ENCODE measurements around the gene FRMD1.

The FRMD1 gene

GRCh38 chr6:168113226-168113625, 34.2 kb upstream of the FRMD1 start:
- no peak overlapping the region for H3K27ac ChIP-seq
- no peak for DNase-seq (ENCODE audit: low read depth, low spot score)

GRCh38 chr6:168111911-168112310, 32.9 kb upstream of the FRMD1 start:
- no peak for DNase-seq (ENCODE audit: low read depth, low spot score)
- no peak overlapping the region for H3K27ac ChIP-seq

GRCh38 chr6:168110437-168110836, 31.4 kb upstream of the FRMD1 start:
- no peak for DNase-seq (ENCODE audit: low read depth, low spot score)
- no peak overlapping the region for H3K27ac ChIP-seq

DNA sequence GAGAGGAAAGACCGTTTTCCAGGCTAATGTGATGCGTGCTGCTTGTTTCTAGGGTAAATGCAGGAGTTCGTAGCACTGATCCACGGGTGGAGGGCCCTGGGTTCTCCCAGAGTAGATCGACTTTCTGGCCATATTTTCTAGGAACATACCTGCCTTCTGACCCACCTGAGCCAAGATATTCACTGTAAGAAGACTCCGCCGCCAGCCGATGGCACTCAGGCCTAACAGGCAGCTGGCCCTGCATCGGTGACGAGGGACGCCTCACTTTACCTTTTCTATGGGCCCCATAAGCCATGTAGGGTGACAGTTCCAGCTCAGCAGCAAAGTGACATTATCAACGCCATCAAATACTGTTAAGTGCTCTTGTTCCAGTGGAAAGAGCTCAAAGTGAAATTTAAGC, 30.2 kb upstream of the FRMD1 start:
- H3K27ac ChIP-seq, result no peak overlapping the region
- no peak for DNase-seq (ENCODE audit: low read depth, low spot score)

GRCh38 chr6:168107191-168107983, 28.4 kb upstream of the FRMD1 start:
- DNase-seq (ENCODE audit: low read depth, low spot score), result no peak
- H3K27ac ChIP-seq, result no peak overlapping the region

DNA sequence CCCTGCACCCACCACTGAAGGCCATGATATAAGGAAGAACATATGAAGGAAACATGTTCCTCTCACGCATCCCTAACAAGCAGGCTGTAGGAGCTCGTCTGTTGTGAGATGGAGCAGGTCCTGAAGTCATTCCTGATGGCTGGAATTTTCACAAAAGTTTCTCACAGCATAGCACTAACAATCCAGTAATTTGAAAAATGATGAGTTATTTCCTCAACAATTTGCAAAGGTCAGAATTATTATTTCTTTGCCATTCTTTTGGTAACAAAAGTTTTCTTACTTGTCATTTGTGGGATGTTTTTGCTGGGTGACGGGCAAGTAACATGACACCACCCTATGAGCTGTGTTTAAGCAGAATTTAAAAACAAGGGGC, 27.6 kb upstream of the FRMD1 start:
- H3K27ac ChIP-seq, result no peak overlapping the region
- no peak for DNase-seq (ENCODE audit: low read depth, low spot score)

GRCh38 chr6:168105813-168106632, 27.0 kb upstream of the FRMD1 start:
- H3K27ac ChIP-seq, result no peak overlapping the region
- DNase-seq (ENCODE audit: low read depth, low spot score), result no peak

DNA sequence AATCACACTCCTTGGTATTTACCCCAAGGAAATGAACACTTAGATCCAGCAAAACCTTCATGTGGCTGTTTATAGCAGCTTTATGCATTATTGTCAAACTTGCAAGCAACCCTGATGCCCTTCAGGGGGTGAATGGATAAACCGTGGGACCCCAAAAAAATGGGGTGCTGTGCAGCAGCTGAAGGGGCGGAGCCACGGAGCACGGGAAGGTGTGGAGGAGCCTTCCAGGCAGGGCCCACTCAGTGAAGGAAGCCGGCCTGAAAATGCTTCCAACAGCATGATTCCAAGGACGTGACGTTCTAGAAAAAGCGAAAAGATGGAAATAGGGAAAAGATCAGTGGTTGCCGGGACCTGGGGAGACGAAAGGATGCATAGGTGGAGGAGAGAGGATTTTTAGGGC, 25.6 kb upstream of the FRMD1 start:
- no peak overlapping the region for H3K27ac ChIP-seq
- DNase-seq (ENCODE audit: low read depth, low spot score), result no peak

DNA sequence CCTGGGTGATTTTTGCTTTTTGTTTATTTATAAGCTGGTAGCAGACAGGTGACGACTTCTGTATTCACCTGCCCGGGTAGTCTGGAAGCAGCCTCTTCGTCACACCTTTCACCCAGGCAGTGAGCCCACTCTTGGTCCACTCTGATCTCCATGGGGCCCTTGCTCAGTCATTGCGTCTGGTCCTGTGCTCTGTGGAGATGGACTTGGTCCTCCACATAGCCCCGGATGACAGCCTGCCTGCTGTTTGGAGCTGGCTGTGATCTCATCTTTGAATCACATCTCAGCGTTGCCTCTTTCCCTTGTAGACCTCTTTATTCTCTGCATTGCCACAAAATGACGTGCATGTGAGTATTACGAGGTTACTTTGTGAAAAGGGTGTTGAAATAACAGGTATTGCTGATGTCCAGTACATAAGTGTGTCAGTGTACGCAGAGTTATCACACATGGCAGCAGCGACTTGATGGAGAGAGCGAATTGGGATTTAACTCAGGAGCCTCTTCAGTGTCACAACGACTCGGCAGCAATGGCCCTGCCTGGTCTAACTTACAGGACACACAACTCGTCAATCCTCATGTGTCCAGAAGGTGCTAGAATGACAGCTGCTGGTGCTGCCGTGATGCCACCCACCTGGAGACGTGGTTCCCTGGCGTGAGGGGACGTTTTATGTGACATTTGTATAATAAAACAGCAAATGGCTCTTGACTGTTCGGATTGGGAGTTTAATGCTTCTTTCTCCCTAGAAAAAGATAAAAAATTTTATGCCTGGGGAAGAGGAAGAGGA, 24.2 kb upstream of the FRMD1 start:
- DNase-seq (ENCODE audit: low read depth, low spot score), result no peak
- H3K27ac ChIP-seq, result no peak overlapping the region

DNA sequence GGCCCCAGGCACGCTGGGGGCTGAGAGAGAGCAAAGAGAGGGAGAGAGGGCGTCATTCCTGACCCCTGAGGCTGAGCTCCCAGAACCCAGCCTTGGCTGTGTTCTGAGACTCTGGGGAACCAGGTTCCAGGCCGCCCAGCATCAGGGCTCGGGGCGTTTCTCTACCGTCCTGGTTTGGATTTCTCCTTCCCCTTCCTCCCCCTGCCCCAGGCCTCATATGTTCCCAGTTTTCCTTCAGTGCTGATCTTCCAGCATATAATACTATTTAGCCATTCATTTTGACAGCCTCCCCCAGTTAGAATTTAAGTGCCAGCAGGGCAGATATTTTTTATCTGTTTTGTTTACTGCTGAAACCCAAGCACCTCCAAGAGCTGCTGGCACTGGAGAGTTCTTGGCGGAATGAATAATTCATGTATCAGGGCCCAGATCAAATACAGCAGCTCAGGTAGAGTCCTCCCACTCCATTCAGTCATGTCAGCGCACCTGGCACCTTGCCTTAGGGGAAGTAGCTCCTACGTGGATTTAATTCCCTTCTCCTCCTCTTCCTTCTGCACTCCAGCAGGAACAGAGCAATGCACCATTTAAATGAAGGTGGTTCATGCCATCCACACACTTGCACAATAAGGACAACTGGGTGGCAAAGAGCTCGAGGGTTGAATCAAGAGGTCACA, 23.4 kb upstream of the FRMD1 start:
- DNase-seq (ENCODE audit: low read depth, low spot score), result no peak
- H3K27ac ChIP-seq, result no peak overlapping the region

GRCh38 chr6:168101590-168102314, 22.7 kb upstream of the FRMD1 start:
- DNase-seq (ENCODE audit: low read depth, low spot score), result no peak
- H3K27ac ChIP-seq, result no peak overlapping the region

DNA sequence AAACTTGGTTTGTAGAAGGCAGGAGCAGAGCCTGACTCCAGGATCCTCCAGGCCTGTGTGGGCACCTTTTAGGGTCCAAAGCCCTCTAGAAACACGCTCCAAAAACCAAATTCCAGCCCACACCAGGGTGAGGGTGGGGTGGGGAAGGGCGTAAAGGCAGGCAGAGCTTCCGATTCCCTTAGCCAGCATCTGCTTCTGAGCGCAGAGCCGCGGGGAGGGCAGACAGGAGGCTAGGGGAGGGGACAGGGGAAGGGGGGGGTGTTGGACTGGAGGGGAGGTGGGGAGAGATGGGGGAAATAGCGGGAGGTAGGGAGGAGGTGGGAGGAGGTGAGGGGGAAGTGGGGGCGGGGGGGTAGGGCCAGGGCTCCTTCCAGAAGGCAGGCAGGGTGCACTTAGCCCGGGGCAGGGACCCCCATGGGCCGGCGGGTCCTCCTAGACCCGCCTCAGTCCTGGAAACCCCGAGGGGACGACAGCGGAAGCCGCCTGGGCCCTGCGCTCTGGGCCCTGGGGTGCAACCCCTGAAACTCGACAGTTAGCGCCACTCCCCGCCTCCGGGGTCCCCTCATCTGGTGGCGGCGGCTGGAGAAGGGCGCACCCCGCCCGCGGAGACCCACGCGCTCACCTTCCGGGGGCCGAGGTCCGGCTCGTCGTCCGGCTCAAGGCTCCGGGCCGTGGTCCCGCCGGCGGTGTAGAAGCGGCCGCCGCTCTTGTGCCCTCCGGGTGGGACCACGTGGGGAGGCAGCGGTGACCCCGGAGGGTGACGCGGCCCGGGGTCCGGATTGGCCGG, 22.0 kb upstream of the FRMD1 start:
- no peak for DNase-seq (ENCODE audit: low read depth, low spot score)
- no peak overlapping the region for H3K27ac ChIP-seq

DNA sequence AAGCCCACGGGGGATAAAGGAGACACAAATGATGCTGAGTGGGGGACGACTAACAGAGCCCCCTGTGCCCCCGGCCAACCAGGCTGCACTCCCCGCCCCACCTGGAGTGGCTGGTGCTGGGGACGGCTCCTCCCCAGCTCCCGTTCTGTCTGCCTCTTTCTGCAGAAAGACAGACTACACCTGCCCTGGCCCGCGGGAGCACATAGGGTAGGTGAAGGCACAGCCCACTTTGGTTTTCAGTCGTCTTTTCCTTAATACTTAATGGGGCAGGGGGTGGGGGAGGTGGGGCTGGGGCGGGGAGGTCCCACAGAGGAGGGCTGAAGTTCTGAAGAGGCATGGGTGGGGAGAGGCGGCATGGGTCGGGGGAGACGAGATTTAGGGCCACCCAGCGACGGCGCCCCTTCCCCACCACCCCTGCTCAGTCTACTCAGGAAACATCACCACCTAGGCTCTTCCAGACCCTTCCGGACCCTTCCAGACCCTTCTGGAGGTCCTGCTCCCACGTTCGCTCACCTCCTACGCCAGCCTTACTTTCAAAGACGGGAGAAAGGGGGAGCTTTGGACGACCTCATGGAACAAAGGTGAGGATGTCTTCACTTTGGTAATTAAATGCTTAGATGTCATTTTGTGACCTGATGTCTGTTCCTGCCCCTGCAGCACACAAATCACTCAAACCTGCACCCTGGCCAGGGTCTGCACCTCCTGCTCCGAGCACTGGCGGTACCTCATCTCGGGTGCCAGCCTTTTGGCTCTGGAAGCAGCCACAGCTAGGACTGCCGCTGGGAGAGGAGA, 21.2 kb upstream of the FRMD1 start:
- no peak overlapping the region for H3K27ac ChIP-seq
- no peak for DNase-seq (ENCODE audit: low read depth, low spot score)

- DNase-seq (ENCODE audit: low read depth, low spot score), result no peak
- no peak overlapping the region for H3K27ac ChIP-seq
Observed at GRCh38 chr6:168099201-168100010, 20.4 kb upstream of the FRMD1 start.

DNA sequence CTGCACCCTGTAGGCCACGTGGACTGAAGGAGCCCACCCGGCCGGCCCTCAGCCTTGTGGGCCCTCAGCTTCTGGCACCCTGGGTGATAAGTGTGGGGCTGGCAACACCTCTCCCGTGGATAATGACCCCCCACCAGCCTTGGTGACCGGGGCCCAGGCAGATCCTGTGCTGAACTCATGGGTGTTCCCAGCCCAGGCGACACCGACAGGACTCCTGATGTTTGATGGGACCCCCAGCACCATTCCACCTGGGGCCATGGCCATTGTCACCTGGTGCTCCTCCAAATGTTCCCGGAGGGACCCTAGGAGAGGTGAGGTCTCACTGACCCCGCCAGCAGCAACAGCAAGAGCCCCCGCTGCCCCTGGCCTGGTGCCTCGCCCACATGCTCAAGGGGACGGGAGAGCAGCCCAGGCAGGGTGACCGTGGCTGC, 19.4 kb upstream of the FRMD1 start:
- no peak for DNase-seq (ENCODE audit: low read depth, low spot score)
- H3K27ac ChIP-seq, result no peak overlapping the region

GRCh38 chr6:168097621-168098430, 18.8 kb upstream of the FRMD1 start:
- DNase-seq (ENCODE audit: low read depth, low spot score), result no peak
- no peak overlapping the region for H3K27ac ChIP-seq

- no peak for DNase-seq (ENCODE audit: low read depth, low spot score)
- no peak overlapping the region for H3K27ac ChIP-seq
Observed at GRCh38 chr6:168097221-168097620, 18.2 kb upstream of the FRMD1 start.
